GM12874 (cell line): ENCODE data around the gene GP9.

Experiments used
- CTCF ChIP-seq: IDR thresholded peaks from 2 replicates; pipeline ENCODE4 v1.5.1; 2011; ENCODE audit warnings: low read depth, mild to moderate bottlenecking, control low read depth, low read length, moderate library complexity; ENCODE audit not compliant: insufficient read depth

Gene GP9

DNA sequence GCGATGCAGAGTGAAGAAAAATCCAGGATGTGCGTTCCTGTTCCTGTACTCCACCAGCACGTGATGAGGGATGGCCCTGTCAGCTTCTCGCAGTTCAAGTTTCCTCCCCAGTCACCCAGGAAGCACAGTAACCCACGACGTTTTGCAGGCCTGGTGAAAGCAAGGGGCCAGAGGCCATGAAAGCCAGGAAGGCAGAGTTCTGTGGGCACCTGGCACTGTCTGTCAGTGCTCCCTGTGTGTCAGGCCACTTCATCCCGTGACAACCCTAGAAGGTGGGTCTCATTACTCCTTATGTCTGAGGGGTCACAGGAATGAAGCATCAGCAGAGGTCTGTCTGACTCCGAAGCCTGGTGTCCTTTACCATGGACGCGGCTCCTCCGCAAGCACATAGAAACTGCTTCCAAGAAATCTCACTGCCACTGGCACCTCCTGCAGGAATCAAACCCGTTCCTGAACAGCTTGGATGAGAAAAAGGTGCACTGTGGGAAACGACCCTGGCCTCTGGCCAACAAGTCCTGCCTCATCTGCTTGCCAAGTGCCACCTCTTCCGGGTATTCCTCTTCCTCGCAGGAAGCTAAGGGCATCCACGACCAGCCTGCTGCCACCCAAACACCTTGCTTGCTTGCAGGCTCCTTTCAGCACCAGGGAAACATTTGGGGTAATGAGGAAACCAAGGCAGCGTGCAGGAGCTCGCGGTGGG lies 46.4 kb downstream of the GP9 start:
- no peak for TF ChIP-seq CTCF

DNA sequence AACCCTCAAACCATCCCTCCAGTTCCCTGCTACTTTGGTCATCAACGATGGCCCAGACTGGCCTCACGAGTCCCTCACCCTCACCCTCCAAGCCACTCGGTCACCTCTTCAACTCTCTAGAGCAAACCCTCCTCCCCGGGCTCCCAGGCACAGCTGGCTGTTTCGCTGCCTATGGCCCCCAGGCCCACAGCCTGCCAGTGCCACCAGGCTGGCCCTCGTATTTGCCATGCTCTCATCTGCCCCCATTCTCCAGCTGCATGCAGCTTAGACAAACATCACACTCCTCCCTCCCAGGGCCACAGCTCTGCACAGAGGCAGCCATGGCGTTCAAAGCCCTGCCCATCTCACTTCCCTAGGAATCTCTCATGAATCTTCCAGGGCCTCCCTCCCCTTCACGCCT lies 47.2 kb downstream of the GP9 start:
- TF ChIP-seq CTCF: no peak
